KOPT-K1 (cell line): ENCODE measurements around the gene PRADC1.
"Not testable (repeated sequence)": the region's sequence is repeated elsewhere in the genome, so short reads cannot be mapped to it uniquely, and the experiment has no call there.

Source experiments
- H3K27ac ChIP-seq: fragments of 200-600 bp; sonication (generic); 2 replicates; pipeline ENCODE4 v1.5.1; 2016; ENCODE audit warnings: antibody characterized with exemption, mild to moderate bottlenecking, low read depth, low read length; ENCODE audit not compliant: poor library complexity, severe bottlenecking
- H3K36me3 ChIP-seq: fragments of 200-600 bp; sonication (generic); 2 replicates; pipeline ENCODE4 v1.5.1; 2017; ENCODE audit warnings: antibody characterized with exemption, mild to moderate bottlenecking, low read length, moderate library complexity; ENCODE audit not compliant: insufficient read depth
- H3K9me3 ChIP-seq: fragments of 200-600 bp; sonication (generic); 2 replicates; pipeline ENCODE4 v1.5.1; 2017; ENCODE audit warnings: antibody characterized with exemption, low read length, mild to moderate bottlenecking; ENCODE audit not compliant: insufficient read depth, poor library complexity, severe bottlenecking

PRADC1 gene

DNA sequence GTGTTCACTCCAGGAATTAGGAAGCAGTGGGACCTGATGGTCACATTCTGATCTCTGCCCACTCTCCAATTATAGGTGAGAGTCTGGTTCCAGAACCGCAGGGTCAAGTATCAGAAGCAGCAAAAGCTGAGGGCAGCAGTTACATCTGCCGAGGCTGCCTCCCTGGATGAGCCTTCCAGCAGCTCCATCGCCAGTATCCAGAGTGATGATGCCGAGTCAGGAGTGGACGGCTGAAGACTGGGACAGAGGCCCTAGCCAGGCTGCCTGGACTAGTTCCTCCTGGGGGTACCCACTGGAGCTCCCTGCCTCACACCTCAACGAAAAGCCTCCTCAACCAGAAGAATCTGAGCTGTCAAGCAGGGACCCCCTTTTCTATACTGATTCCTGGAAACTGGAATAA lies 22.3 kb downstream of the PRADC1 start:
- Histone ChIP-seq H3K36me3 (no peaks in the 10 kb centered on the region), H3K27ac (no peak overlapping the region), H3K9me3 (no peaks in the 10 kb centered on the region)

DNA sequence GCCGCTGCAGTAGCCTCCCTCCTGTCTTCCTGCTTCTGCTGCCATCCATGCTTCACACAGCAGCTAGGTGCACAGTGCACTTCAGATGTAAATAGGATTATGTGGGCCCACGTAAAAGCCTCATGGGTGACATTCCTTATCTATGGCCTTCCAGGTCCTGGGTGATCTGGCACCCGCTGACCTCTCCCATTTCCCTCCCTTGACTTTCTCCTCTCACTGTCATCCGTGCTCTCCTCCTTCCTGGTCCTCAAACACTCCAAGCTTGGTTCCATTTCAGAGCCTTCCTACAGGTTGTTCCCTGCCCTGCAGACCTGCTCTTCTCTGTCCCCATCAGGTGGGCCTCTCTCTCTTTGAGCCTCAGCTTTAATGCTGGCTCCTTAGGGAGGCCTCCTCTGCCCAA lies 23.0 kb downstream of the PRADC1 start:
- no peak overlapping the region for H3K27ac ChIP-seq
- H3K9me3 ChIP-seq, result no peaks in the 10 kb centered on the region
- H3K36me3 ChIP-seq, result no peaks in the 10 kb centered on the region

DNA sequence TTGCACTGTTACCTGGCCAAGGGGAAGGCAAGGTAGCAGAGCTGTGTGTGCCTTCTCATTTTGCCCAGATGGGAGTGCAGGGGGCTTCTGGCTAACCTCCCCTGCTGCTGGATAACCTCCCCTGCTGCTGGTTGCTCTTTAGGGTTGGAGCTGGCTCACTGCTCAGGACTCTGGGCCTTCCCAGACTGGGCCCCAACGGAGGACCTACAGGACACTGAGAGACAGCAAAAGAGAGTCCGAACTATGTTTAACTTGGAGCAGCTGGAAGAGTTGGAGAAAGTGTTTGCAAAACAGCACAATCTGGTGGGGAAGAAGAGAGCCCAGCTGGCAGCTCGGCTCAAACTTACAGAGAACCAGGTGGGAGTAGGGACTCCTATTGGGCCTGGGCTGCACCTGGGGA lies 24.8 kb downstream of the PRADC1 start:
- Histone ChIP-seq H3K36me3 (no peaks in the 10 kb centered on the region), H3K9me3 (no peaks in the 10 kb centered on the region), H3K27ac (no peak overlapping the region)

DNA sequence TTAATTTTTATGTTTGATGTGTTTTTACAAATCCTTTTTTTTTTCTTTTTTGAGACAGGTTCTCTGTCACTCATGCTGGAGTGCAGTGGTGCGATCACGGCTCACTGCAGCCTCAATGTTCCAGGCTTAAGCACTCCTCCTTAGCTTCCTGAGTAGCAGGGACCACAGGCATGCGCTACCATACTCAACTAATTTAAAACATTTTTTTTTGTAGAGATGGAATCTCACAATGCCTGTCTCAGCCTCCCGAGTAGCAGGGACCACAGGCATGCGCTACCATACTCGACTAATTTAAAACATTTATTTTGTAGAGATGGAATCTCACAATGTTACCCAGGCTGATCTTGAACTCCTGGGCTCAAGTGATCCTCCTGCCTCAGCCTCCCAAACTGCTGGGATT lies 27.4 kb downstream of the PRADC1 start:
- H3K27ac ChIP-seq, result no peak overlapping the region
- H3K9me3 ChIP-seq, result no peaks in the 10 kb centered on the region
- H3K36me3 ChIP-seq, result no peaks in the 10 kb centered on the region

- no peak overlapping the region for H3K27ac ChIP-seq
- no peaks in the 10 kb centered on the region for H3K36me3 ChIP-seq
- H3K9me3 ChIP-seq, result no peaks in the 10 kb centered on the region
Observed at GRCh38 chr2:73203055-73203681, 29.9 kb downstream of the PRADC1 start.

DNA sequence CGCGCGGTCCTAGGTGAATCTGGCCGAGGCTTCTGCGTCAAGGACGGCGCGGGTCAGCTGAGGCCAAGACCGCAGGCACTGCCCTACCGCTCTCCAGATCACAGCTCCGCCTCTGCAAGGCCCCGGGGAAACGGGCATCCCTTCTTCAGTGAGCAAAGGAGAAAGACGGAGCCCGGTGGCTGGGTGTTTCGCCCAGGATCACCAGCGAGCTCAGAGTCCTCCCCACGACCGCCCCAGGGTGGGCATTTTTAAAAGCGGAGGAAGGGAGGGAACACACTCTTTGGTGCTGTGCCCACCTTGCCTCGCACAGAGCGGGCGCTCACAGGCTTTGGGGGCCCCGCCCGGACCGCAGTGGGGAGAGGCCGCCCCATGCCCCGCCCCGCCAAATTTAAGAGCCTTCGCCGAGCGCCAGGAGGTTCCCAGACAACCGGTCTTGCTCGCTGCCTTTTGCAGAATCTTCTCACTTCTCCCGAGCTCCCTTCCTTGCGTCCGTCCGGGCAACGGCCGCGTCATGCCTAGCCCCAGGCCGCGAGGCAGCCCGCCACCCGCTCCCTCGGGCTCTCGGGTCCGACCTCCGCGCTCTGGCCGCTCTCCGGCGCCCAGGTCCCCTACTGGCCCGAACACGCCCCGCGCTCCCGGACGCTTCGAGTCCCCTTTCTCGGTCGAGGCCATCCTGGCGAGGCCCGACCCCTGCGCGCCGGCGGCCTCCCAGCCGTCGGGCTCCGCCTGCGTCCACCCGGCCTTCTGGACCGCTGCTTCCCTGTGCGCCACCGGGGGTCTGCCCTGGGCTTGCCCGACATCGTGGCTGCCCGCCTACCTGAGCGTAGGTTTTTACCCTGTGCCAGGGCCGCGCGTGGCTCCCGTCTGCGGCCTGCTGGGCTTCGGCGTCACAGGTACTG lies 30.6 kb downstream of the PRADC1 start, which contains the start of gene NOTO:
Gene NOTO, plus strand, starts transcription at position 419 of the 899 bp plus-strand sequence. Its CDS starts 93 bp downstream, at position 512.
- no peak within 1 kb of the TSS for H3K27ac ChIP-seq
- H3K36me3 ChIP-seq, result no peaks in the 10 kb centered on the region
- no peaks in the 10 kb centered on the region for H3K9me3 ChIP-seq

DNA sequence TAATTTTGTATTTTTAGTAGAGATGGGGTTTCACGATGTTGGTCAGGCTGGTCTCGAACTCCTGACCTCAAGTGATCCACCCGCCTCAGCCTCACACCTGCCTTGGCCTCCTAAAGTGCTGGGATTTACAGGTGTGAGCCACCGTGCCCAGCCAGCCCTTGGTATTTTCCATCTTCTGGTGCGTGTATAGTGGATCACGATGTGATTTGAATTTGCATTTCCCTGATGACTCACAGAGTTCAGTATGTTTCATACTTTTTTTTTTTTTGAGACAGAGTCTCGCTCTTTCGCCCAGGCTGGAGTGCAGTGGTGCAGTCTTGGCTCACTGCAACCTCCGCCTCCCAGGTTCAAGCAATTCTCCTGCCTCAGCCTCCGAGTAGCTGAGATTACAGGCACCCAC lies 32.8 kb downstream of the PRADC1 start:
- H3K9me3 ChIP-seq, H3K36me3 ChIP-seq, H3K27ac ChIP-seq: not testable (repeated sequence)

DNA sequence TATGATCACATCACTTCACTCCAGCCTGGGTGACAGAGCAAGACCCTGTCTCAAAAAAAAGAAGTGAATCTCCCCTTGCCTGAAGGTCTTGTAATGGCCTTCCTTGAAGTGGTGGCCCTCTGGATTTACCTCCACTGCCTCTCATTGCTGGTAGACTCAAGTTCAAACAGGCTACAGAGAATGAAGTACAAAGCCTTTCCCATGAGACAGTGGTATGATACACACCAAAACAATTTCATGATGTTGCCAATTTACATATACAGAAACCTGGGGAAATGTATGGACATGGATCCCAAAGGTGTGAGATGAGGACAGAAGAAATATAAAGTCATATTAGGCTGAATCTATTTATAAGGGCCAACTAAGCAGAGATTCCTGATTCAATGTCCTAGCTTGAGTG lies 35.5 kb downstream of the PRADC1 start:
- H3K27ac ChIP-seq, result no peak overlapping the region
- H3K9me3 ChIP-seq, result no peaks in the 10 kb centered on the region
- H3K36me3 ChIP-seq, result no peaks in the 10 kb centered on the region

GRCh38 chr2:73187549-73187948 lies 45.5 kb downstream of the PRADC1 start:
- no peaks in the 10 kb centered on the region for H3K36me3 ChIP-seq
- H3K9me3 ChIP-seq, result no peaks in the 10 kb centered on the region
- no peak overlapping the region for H3K27ac ChIP-seq

GRCh38 chr2:73185965-73186364 lies 47.1 kb downstream of the PRADC1 start:
- no peaks in the 10 kb centered on the region for H3K36me3 ChIP-seq
- no peak overlapping the region for H3K27ac ChIP-seq
- H3K9me3 ChIP-seq, result no peaks in the 10 kb centered on the region
